EH (cell line): Measurements from ENCODE around the gene PM20D2.

Experiments
- DNase-seq: peaks from one replicate; pipeline ENCODE4 v3.0.0-alpha.2; 2015; ENCODE audit warnings: low read depth

PM20D2 gene

DNA sequence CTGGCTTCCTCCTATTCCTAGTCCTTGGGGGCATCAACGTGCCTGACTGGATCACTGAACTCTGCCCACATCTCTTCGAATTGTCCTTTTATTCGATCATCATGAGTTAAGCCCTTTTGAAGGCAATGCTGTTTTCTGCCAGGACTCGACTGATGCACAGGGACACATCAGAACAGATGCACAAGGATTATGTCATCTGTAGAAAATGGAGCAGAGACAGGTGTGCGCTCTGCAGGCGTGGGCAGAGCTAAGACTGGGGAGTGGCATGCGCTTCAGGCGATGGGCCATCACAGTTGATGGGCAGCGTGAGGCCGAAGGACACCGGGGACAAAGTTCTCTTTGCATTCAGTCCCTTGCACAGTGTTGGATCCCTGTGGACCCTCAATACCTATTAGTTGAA, 58.2 kb downstream of the PM20D2 start:
- DNase-seq = no peak

DNA sequence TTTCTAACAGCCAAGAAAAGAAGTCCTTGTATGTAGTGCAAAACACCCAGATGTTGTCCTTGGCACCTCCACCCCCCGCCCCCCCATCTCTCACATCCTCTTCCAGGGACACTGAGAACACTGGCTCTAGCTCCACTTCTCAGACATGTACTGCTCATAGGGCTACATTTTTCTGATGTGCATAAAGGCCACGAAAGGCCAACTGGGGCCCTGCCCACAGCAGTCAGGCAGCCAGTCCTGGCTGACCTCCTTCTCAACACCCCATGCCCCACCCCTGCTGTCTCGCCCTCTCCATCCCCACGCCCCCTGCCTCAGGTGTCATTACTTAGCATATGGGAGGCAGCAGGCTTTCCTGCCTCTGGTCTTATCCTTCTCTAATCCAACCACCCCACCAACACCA, 60.0 kb downstream of the PM20D2 start:
- DNase-seq = no peak

DNA sequence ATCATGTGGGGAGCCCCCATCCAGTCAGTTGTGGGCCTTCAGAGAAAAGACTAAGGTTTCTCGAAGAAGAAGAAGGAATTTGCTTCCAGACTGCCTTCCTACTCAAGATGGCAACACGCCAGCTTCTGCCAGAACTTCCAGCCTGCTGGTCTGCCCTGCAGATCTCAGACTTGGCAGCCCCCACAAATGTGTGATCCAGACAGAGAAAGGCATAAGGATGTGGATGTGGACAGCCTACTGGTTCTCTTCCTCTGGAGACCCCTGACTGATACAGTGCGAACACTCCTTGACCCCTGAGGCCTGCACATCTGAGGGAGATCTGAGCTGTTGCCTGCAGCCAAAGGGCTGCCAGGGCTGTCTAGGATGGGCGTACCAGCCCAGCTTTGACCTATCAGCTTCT, 62.7 kb downstream of the PM20D2 start:
- DNase-seq = no peak

DNA sequence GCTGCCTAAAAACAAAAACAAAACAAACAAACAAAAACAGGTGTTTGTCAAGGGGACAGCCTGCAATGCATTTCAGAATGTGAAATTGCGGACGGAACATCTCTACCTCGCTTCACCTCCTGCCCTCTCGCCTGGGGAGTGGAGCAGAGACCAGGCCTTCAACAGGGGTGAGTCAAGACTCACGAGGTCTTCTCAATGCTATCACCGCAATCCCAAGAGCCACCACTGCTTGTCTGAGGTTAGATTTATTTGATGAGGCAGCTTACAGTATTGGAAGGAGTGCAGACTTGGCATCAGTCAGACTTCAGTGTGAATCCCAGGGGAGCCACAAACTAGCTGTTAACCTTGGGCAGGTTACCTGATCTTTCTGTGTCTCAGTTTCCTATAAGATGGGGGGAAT, 63.6 kb downstream of the PM20D2 start:
- no peak for DNase-seq

DNA sequence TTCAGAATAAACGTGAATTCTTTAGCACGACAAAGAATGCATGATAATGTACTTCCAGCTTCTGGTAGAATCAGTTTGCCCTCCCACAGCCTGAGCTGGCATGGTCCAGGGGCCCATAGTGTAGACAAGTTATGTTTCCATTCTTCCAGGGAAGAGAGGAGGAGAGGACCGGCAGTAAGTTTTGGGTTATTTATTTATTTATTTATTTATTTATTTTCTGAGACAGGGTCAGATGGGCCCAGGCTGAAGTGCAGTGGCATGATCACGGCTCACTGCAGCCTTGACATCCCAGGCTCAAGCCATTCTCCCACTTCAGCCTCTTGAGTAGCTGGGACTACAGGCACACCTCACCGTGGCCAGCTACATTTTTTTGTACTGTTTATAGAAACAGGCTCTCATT, 66.6 kb downstream of the PM20D2 start:
- no peak for DNase-seq

DNA sequence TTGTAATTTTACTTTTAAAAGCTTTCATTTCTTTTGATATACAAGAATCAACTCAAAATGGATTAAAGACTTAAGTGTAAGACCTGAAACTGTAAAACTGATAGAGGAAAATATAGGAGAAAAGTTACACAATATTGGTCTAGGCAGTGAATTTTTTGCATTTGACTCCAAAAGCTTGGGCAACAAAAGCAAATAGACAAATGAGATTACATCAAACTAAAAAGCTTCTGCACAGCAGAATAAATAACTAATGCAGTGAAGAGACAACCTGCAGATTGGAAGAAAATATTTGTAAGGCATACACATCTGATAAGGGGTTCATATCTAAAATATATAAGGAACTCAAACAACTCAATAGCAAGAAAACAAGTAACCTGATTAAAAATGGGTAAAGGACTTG, 68.3 kb downstream of the PM20D2 start:
- DNase-seq = no peak
